ENCODE results near the gene ABCG4. TPM values are rescaled to one million over a fixed set of nuclear protein-coding genes. Genes with fewer than 3 reads are reported as not detected.
"Not testable (repeated sequence)": the region's sequence is repeated elsewhere in the genome, so short reads cannot be mapped to it uniquely, and the experiment has no call there.

The ABCG4 gene
- total RNA-seq = 0.31 TPM

DNA sequence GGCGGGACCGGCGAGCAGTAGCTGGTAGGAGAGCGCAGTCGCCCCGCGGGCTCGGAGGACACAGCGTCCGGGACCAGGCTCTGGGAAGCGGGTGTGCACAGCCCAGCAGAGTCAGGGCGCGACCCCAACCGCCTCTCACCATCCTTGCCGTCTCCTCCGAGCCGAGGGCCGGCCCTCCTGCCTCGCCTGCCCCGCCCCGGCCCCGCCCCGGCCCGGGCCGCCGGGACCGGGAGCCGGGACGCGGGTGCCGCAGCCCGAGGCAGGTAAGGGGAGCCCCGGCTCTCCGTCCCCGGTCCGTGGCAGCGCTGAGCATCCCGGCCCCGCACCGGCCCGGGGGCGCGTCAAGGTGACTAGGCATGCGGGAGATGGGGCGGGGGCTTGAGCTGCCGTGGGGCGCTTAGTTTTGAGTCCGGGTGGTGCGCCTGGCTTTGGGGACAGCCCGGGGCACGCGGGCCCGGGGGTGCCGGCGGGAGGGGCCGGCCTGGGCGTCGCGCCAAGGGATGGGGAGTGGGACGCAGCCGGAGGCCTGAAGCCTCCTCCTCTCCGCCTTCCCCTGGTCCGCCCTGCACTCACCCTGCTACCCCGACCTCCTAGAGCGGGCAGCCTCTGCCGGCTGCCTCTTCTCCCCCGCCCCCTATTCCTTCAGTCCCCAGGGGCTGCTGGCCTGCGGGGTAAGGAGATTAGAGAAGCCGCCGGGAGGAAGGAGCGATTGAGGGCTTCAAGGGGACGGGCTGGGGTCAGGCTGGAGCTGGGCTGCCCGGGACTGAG lies at the start of gene ABCG4:
Gene ABCG4 (plus strand): TSS at position 35 of the 768 bp plus-strand sequence. CDS start 914 bp downstream, outside the sequence.
- peak; percentile 17 for DNase-seq

DNA sequence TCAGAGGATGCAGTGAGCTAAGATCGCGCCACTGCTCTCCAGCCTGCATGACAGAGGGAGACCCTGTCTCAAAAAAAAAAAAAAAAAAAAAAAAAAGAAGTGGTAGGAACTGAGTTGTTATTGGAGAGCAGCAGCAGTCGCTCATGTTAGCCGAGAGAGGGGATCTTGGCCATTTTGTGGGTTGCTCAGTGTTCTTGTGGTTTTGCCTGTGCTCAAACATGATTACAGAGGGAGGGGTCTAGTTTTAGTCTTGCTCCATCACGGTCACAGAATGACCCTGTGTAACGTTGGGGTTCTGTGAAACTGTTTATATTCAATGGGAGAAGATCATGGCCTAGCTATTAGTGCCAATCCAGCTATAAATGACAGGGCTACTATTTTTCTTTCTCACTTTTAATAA lies 49.1 kb upstream of the ABCG4 start:
- no peak for DNase-seq

DNA sequence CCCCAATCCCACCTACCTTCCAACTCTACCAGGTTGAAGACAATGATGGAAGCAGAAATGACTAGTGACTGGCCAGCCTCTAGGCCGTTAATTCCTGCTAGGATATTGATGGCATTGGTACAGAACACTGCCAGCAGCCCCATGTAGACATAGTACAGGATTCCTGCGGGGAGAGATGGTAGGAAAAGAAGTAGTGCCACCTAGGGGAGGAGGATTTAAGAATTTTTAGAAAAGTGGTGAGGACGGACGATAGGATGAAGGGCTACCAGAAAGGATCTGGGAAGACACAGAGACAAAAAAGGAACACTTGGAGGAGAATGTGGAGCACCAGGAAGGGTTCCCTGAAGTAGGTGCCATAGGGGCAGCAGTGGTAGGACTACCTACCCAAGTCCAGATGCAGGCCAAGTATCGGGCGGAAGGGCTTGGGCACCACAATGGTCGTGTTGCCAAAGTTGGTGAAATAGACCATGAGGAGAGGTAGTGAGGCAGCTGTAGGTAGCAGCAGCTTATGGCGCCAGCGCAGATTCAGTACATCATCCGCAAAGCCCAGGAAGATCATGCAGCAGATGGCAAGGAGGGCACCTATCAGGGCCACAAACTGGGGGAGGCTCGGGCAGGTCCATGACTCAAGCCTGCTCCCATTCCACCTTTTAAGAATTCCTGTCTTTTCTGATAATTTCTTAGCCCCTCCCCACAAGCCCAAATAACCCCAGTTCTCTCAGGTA lies 48.4 kb upstream of the ABCG4 start:
- no peak for DNase-seq

DNA sequence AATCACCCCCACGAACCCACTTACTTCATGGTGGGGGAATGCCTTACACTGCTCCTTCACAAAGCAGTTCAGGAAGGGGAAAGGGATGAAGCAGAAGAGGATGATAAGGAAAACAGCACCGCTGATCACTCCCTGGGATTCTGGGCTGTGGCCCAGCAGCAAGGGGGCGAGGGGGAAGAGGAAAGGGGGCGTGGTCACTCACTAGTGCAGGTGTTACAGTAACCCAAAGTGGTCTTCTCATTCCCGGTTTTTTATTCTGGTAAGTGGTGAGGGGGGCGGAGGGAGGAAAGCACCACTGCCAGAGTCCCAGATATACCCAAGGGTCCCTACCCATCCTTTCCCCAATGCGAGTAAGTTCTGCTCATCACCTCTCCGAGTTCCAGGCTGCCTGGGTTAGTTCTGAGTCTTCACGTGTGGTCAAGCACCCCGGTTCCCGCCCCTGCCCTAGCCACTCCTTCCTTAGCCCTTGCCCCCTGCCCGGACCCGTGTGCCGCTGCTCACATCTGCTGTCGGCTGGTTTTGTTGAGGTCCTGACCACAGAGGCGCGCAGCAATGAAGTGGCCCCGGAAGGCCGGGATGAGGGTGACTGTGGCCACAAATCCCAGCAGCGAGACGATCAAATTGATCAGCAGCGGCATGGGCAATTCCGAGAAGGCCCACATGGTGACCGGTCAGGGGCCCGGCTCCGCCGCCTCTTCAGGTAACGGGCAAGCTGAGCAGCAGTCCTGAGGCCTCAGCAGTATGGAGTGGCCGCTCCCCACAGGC lies 47.7 kb upstream of the ABCG4 start:
- DNase-seq = no peak

DNA sequence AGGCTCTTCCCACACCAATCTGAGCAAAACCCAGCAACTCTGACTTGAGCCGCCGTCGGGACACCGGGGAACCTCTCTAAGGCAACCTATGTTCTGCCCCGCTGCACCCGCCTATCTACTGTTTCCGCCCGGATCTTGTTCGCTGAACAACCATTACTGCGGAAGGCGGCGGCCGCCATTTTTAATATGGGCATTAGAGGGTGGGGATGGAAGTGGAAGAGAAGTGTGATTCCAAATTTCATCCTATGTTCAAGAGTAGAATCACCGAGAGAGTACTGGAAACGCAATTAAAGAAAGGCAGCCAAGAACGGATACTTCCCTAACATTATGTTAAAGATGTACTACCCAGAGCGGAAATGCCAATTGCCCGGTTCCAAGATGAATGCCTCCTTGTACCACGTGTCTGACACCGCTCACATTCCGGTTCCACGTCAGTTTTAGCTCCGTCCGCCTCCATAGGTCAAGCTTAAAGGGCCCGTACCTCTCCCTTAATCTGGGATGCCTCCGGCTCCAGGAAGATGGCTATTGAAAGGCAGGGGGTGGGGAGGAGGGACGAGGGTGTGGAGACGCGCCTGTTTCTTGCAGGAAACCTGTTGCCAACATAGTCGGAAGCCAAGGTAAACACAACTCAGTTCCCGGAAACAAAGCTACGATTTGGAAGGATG lies 47.0 kb upstream of the ABCG4 start, which contains the start of gene DPAGT1:
Gene DPAGT1 (minus strand): TSS at position 95 of the 665 bp plus-strand sequence. CDS start 198 bp downstream, outside the sequence.
- DNase-seq = peak; percentile 98

DNA sequence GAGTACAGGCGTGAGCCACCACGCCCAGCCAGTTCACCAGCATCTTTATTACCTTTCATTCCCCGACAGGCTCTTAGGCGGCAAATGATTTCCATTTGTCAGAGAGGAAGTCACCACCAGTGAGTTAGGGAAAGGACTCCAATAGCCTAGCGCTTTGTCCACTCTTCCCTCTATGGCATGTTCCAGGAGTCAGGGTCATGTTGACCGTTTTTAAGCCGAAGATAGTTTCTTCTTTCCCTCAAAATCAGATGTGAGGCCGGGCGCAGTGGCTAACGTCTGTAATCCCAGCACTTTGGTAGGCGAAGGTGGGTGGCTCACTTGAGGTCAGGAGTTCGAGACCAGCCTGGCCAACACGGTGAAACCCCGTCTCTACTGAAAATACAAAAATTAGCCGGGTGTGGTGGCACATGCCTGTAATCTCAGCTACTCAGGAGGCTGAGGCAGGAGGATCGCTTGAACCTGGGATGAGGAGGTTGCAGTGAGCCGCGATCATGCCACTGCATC lies 45.6 kb upstream of the ABCG4 start:
- DNase-seq = not testable (repeated sequence)

DNA sequence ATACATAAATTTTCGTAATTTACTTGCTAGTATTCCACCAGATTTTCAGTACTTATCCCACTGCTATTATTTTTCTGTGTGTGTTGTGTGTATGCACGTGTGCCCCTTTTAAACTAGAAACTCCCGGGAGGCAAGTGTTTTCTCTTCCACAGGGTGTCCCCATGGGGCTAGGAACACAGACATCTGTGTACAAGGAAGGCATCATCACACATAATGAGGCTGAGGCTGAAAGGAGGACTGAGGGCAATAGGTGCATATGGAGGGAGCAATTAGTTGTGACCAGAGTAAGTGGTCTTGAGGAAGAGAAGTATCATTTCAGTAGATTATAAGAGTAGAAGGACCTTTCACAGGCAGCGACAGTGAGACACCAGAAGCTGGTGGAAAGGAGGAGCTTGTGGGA lies 45.1 kb upstream of the ABCG4 start:
- no peak for DNase-seq

DNA sequence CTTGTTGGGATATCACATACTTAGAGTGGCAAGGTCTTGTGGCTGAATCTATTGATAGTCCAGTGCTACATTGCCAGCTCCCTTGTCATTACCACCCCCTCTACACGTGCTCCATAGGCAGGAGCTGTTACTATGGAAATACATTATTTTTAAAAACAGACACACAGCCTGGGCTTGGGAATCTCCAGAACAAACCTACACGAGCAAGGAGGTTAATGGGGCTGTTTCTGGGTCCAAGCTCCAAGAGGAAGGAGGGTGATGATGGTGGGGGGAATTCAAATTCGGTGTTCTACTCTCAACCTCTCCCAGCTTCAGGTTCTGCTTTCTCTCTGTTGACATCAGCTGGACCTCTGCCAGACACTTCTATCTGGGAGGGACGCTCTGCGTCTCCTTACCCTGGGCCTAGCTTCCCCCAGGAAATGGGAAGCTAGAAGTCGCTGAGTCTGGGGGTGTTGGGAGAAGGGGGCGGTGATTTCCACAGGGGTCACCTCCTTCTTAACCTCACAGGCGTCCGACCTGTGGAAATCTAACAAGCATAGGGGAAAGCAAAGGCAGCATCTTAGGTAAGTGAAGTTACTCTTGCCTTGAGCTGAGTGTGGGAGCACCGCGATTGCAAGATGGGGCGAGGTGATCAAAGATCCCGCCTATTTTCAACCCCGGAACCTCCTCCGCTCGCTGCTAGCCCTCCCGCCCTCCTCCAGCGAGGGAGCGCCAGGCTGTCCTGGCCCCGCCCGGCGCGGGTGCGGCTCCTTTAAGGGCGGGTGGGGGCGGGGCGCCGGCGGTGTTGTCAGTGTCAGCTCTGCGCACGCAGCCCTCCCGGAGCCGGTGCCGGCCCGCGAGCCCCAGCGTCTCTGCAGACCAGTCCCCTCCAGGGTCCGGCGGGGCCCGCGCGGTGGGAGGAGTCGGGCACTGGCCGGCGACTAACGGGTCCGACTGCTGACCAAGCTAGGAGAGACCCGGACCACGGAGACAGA lies 42.0 kb upstream of the ABCG4 start, which contains the start of gene C2CD2L:
Gene C2CD2L (plus strand): TSS at position 781 of the 974 bp plus-strand sequence. CDS start 398 bp downstream, outside the sequence.
- peak; percentile 96 for DNase-seq

DNA sequence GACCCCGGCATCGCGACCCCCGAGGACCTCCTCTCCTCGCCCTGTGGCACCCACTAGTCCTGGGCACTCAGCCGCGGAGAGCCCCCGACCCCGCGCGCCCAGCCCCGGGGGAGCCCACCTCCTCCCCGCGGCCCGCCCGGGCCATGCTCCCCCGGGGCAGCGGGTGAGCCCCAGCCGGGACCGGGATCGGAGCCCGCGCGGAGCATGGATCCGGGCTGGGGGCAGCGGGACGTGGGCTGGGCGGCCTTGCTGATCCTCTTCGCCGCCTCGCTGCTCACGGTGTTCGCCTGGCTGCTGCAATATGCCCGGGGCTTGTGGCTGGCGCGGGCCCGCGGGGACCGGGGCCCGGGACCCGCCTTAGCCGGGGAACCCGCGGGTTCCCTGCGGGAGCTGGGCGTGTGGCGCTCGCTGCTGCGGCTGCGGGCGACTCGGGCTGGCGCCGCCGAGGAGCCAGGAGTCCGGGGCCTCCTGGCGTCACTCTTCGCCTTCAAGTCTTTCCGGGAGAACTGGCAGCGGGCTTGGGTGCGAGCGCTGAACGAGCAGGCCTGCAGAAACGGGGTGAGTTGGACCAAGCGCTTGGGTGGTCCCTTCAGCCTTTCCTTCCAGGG lies 41.2 kb upstream of the ABCG4 start:
- no peak for DNase-seq

DNA sequence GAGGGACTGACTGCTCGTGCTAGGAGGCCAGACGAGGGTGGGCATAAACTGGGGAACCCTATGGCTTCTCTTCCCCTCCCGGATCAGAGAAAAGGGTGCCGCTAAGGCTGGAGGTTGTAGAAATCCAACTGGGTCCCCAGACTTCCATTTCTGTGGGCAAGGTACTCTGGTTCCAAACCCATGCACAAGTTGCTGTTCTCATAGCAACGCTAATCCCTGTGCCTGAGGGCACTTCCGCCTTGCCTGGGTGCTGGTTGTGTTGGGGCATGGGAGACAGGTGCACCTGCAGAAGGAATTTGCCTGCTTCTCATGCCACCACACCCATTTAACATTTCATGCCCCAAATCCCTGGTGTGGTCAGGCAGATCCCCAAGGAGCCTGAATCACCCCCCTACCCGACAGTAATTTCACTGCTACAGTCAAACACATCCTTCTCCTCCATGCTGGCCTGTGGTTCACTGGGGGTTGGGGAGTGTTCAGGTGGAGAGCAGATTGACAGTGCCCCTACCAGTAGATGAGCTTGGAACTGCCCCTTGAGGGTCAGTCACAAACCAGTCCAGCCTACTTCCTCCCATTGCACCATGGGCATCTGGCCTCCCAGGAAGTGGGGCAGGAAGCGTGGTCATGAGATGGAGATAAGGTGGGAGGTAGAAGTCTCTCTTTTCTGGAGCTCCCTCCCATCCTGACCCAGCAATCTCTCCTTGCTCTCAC lies 40.6 kb upstream of the ABCG4 start:
- peak; percentile 69 for DNase-seq

DNA sequence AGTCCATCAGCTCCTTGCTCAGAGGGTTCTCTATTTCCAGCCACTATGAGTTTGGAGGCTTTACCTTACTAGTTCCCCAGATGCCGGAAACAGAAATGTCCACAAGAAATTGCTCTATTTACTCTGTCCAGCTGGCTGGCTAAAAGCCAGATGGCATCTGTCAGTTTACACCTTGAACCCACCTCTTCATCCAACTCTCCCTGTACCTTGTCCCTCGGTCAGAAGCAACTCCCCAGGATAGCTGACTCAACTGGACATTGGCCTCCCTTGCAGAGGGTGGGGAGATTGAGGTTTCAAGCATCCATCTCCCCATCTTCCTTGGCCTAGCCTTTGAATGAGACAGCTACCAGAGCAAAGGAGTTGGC lies 40.0 kb upstream of the ABCG4 start:
- DNase-seq = no peak

DNA sequence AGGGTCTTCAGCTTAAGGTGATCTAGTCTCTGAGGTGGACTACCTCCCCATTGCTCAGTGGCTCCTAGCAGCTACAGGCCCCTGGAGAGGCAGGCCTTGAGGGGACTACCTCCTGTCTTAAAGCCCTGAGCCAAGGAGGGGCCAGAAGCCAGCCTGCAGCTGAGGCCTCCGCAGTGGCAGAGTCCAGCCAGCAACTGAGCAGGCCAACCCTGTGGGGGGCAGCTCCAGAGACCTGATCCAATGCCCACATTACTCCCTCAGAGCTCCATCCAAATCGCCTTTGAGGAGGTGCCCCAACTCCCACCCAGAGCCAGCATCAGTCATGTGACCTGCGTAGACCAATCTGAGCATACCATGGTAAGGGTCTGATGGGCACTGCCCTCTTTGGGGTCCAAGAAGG lies 39.0 kb upstream of the ABCG4 start:
- DNase-seq = no peak

DNA sequence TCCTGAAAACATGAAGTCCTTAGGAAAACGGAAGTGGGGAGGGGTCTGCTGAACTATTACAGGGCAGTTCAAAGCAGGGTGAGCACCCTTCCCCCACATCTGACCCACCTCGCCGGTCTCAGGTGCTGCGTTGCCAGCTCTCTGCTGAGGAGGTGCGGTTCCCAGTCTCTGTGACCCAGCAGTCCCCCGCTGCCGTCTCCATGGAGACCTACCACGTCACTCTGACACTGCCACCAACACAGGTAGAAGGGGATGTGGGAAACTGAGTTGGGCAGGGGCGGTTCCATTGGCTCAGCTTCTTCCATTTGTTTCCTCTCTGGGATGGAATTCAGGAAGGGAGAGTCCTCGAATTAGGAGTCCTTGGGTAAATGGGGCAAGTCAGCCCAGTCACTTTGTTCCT lies 38.4 kb upstream of the ABCG4 start:
- no peak for DNase-seq

DNA sequence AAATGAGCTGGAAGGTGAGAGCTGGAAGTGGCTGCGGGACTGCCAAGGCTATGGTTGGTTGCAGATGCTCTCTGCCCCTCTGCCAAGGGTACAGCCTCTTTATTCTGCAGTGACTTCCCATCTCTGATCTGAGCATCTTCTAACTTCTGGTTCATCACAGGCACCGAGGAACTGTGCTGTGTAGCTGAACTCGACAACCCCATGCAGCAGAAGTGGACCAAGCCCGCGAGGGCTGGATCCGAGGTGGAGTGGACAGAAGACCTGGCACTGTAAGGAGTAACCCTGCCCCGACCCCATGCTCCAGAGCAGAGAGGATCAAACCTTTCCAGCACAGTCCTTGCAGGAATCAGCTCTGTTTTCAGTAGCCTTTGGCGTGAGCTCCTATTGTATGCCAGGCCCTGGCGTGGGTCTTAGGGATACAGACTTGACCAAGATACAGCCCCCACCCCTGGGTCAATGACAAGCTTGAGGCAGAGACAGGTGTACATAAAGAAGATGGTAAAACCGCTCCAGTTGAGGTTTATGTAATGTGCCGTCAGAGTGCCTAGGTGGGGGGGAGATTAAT lies 37.4 kb upstream of the ABCG4 start:
- DNase-seq = no peak

DNA sequence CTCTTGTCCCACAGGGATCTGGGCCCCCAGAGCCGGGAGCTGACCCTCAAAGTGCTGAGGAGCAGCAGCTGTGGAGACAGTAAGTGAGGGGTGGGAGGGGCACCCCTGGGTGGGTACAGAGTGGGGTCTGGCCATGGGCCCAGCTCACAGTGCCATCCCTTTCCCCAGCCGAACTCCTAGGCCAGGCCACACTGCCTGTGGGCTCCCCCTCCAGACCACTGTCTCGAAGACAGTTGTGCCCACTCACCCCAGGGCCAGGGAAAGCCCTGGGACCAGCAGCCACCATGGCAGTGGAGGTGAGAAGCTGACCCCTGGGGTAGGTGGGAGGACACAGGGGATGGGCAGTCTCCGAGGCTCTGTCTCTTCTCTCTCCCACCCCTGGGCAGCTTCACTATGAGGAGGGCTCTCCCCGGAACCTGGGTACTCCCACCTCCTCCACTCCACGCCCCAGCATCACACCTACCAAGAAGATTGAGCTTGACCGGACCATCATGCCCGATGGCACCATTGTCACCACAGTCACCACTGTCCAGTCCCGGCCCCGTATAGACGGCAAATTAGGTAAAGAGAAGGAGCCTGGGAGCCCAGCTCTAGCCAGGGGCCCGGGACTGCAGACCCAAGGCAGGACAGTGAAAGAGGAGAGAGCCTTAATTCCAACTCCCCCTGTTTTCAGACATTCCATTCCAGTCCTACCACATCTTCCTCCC lies 36.4 kb upstream of the ABCG4 start:
- DNase-seq = no peak

DNA sequence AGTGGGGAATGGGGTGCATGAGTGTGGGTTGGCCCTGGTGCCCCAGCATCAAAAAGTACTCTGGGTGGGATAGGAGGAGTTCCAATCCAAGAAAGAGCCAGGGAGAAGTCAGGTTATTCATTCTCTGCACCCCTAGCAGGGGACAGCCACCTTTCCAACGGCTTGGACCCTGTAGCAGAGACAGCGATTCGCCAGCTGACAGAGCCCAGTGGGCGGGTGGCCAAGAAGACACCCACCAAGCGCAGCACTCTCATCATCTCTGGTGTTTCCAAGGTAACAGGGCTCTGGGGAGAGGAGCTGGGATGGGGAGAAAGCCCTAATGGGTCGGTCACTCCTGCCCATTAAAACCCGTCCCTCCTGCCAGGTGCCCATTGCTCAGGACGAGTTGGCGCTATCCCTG lies 35.1 kb upstream of the ABCG4 start:
- no peak for DNase-seq

DNA sequence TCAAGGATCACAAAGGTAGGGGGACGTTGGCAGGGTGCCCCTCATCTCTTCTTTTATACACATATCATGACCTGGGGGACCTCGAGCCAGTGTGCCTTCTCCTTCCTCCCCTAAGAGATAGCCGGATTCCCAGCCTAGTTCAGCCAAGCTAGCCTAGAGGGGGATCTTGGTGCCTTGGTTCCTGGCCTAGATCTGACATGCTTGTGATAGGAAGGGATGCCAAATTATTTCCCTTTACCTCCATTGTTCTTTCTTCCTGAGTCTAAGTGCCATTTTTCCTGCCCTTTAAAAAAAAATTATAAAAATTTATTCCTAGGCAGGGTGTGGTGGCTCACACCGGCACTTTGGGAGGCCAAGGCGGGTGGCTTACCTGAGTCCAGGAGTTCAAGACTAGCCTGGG lies 34.5 kb upstream of the ABCG4 start:
- no peak for DNase-seq

DNA sequence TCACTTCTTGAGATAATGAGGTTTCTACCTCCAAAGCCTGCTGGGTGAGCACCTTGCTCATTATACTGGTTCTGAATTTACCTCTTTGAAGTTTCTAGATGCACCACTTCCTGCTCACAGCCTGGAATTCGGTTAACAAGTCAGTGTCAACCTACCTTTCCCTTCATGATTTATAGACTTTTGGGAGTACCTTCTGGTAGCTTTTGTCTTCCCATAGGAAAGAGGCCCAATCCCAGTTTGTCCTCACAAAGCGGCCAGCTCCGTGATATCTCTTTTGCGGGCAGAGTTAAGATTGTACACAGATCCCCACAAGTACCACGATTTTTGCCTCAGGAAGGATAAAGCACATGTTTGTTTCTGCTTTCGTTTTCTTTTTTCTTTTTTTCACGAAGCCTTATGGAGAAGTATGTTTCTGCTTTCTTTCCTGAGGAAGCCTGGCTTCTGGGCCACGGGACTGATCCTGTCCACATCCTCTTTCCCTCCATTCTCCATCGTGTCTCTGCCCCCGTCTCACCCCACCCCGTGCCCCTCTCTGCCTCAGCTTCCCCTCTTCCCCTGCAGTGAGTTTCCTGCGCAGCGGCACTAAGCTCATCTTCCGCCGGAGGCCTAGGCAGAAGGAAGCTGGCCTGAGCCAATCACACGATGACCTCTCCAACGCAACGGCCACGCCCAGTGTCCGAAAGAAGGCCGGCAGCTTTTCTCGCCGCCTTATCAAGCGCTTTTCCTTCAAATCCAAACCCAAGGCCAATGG lies 33.2 kb upstream of the ABCG4 start:
- no peak for DNase-seq
